Caki2 (cell line): Measurements from ENCODE around the gene SAE1. TPM values are rescaled to one million over a fixed set of nuclear protein-coding genes. Genes with fewer than 3 reads are reported as not detected.

Experiments used
- DNase-seq: peaks from one replicate; pipeline ENCODE4 v3.0.0-alpha.2; 2015; ENCODE audit warnings: low read depth
- in situ Hi-C: cut with HindIII; loops from 2 replicates; pipeline ENCODE4 v1.10.0; 2016; ENCODE audit warnings: low sequenced_read_pairs, low pct_unique_long_range_greater_than_20kb, mixed read lengths
- total RNA-seq: library from RNA; depleted of rRNA; stranded (reverse); fragments of >200 nt; shearing (Covaris generic); gene quantifications from 2 replicates; pipeline ENCODE4 v1.2.3, GENCODE V29; 2014; ENCODE audit warnings: low replicate concordance

The SAE1 gene
- total RNA-seq, 1 experiment from 2014 or later: 320 TPM

DNA sequence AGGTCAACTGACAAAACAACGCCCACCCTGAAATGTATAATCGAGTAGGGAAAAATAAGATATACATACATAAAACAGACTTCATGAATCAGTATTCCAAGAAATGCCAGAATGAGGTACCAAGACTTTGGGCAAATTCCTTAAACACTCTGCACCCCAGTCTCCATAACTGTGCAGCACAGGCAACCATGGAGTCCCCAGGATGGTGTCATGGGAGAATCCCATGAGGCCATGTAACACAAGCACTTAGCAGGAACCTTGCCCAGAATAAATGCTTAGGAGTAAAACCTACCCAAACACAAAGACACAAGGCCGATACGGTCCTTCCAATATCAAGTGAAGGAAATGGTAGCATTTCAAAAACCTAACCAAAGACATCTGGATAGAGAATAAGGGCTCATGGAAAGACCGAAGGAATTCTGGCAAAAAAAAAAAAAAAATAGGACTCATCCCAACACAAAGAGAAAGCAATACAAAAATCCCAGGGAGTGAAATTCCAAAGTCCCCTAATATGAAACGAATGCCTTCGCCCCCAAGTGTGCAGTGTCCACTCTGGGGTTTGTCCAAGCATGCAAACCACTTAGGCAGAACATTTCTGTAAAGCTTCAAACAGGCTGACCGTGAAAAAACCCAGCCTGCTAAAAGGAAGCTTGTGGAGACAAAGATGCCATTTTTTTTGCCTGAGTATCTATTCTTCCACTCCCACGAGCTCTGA lies 28.1 kb upstream of the SAE1 start:
- no peak for DNase-seq
- in situ Hi-C loops: no loop called here

DNA sequence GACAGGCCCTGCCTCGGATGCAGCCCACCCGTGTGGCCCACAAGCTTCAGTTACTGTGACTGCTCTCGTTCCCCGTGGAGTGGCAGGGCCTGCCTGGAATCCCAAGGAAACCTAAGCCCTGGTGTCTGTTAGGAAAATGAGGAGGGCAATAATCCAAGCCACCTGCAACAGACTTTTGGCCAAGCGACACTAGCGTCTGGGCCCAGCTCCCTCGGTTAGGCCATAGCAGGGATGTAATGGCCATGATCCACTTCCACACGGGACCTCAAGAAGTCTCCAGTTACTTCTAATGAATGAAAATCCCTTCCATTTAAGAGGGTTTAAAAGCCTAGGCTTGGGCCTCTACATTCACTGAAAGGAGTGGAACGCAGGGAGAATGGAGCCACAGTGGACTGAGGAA lies 26.0 kb upstream of the SAE1 start:
- in situ Hi-C loops: no loop called here
- no peak for DNase-seq

DNA sequence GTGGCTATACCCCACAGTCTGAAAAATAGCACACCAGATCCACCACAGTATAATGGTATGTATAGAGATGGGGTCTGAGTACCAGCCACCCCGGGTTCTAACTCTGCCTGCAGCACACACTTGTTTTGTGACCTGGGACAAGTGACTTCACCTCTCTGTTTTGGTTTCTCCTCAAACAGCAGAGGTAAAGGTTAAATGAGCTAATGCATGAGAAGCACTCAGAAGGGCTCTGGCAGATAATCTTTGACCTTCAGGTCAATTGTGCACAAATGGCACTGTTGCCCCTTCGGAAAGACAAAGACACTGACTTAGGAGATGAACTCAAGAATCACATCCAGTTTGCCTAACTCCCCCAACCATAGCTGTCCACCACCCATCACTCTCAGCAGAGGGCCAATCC lies 24.8 kb upstream of the SAE1 start:
- in situ Hi-C loops: no loop called here
- no peak for DNase-seq

DNA sequence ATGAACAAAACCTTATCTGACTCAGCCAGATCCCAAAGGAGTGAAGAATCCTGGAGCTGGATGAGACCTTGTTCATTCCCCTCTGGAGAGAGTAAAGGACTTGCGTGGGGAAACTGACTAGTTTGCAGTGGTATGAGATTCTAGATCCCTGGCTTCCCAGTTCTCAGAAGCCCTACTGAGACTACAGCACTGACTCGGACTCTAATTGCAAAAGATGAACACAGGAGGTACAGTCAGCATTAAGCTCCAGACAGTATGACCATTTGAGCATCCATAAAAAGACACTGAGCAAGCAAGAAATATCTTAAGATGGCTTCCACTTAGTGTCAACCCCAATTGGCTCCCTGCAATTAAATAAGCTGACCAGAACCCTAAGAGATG lies 23.8 kb upstream of the SAE1 start:
- DNase-seq: no peak
- in situ Hi-C loops: no loop called here

DNA sequence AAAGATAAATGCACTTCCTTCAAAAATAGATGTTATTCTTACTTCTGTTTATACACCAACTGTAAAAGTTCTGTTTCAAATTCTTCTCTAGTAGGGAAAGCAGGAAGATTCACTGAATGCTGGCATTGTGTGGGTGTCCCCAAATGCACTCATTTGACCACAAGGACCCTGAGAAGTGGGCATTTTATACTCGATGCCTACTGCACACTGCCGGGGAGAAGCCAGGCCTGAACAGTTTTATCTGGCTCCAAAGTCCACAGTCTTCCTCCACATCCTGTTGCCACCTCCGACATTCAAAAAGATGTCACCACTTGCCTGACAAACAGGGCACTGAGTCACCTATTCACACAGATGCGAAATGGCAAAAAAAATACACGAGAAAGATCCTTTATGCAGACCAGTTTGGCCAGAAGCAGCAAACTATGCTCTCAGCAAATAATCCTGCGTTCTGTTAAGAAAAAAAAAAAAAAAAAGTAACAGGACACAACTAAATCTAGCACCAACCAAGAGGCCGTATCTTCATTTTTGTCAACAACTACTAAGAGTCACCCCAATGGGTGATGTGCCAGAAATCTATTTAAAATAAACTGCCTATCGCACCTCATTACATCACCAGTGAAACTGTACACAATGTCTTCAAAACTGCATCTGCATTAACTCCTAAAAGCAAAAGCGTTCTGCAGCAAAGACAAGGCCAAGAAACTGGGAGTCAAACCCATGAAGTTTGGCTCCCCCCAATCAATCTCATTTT lies 23.3 kb upstream of the SAE1 start:
- DNase-seq: peak; percentile 31
- in situ Hi-C loops: no loop called here

DNA sequence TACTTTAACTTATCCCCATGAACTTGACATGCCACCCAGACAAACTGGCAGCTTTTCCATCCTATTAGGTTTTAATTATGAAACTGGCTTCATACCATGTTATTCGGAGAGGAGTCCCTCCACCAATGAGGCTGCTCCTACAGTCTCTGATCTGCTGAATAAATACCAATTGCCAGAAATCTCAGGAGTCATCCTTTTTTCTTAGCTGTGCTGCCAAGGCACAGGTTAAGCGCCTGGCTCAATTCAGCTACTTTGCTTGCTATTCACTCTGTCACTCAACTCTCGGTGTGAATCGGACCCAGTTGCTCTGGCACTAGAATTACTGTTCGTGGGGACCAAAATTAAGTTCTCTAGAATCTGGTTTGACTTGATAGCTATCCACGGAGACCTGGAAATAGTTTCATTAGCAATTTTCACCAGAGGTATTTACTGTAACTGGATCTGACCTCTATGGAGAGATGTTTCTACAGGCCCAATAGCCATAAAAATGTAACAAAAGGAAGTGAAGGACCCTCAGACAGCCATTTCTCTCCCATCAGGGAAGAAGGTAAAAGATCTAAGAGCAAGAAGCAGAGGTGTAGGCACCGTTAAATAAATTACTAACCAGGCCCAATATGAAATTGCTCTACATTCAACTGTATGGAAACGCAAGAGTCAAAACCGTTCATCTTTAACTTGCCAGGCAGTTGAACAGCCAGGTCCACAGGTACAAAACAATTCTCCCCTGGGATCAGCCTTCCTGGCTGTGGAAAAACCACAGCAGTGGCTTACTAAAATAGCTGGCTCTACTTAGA lies 22.5 kb upstream of the SAE1 start:
- no peak for DNase-seq
- in situ Hi-C loops: no loop called here

DNA sequence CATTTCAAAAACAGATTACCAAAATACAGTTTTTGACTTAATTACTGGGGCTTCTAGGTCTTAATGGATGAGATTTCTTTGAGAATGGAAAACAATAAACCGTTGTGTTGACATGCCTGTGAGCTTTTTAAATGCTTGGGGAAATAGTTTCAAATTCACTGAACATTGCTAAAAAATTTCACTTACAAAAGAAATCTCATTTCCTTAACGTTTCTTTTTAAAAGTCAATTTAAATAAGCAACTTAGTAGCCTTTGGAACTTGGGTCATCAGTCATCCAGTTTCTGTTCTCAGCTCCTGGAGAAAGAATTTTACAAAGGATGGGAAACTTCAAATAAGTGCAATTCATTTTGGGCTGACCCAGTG lies 21.5 kb upstream of the SAE1 start:
- no peak for DNase-seq
- in situ Hi-C loops: no loop called here

DNA sequence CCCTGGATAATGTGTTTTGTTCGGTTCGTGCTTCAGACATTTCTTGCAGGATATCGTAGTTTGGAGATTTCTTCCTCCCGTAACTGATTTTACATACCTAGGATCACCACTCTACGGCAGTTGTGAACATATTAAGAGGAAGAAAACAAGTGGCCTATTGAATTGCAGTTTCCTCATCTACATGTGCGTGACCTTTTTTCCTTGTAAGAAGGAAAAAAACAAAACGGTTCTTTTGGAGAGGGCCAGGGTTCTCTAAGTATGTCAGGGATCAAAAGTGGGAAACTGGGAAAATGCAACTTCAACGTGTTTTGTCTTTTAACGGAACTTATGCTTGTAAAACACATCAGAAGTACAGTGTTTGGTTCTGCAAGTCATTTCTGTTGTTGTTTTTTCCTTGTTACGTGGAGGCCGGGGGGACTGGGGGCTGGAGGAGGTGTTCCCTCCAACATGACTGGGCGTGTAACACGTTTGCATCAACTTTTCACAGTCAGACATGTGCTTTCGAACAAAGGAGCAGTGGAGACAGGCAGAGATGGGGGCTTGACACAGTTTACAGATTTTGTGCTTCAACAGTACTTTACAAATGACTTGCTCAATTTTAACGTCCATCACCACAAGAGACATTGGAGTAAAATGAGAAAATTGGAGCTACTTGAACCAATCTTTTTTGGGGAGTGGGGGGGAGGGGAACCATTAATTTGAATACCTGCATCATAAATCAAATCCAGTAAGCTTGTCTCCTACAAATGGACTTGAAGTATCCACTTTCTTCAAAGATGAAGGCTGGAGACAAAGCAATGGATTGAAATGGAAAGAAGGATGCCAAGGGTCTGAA lies 20.9 kb upstream of the SAE1 start:
- no peak for DNase-seq
- in situ Hi-C loops: no loop called here

DNA sequence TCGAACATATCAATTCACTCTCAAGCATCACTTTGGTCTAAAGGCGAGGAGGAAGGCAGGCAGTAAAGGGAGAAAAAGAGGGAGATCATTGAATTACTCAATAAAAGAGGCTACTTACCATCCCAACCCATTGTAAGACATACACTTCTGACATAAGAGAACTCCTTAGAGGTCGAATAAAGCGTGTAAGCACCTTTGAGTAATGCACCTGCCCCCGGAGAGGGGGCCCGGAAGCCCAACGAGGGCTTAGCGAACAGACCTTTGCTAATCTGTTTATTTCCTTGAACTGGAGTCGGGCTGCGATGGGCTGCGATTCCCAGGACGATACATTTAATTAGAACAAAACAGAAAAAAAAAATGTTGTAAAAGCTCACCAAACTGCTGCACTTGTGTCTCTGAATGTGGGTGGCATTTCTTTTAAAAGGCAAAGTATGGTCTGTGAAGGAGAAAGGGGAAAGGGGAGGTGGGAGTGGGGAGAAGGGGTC lies 20.1 kb upstream of the SAE1 start:
- in situ Hi-C loops: no loop called here
- no peak for DNase-seq

DNA sequence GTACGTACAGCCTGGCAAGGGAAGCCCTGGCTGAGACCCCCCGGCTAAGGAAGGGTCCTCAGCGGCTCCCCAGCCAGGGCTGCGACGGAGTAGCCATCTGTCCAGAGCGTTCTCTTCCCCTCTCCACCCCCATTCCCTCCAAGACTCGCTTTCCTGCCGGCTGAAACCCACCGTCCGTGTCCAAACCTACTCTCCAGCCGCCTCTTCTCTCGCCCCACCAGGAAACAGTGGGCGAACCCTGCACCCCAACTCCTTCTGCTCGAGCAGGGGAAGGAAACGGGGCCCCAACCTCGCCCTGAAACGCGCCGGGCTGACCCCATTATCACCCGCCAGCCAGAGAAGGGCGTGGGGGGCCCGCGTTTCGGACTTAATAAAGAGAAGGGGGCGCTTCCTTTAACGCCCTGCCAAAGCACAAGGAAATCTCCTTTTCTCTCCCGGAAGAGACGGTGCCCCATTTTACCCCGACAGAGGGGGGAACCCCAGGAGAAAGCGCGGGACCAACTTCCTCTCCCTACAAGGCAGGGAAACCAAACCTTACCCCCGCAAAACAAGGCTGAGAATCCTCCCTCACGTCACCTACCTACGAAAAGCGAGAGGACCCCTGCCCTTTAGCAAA lies 19.5 kb upstream of the SAE1 start:
- in situ Hi-C loops: no loop called here

DNA sequence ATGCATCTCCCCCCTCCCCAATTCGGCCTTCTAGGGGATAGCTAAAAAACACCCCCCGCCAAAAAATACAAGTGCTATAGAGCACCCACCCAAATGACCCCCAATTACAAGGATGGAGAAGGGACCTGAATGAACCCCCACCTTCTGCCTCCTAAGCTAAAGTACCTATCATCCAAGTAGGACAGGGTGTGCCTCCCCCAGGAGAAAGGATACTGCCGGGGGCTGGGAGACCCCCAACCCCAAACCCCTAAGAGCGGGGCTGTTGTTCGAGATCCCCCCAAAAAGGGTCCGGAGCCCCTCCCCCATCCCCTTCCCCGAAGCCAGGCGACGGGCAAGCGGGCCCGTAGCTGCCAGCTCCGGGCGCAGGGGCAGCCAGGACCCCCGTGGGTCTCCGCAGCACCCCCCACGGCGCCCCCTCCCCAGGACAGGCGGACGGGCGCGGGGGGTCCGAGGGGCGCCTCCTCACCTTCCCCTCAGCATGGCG lies 18.9 kb upstream of the SAE1 start:
- DNase-seq: no peak
- in situ Hi-C loops: no loop called here

More for the DNA sequence above, 19.5 kb upstream of the SAE1 start:
- DNase-seq: no peak

DNA sequence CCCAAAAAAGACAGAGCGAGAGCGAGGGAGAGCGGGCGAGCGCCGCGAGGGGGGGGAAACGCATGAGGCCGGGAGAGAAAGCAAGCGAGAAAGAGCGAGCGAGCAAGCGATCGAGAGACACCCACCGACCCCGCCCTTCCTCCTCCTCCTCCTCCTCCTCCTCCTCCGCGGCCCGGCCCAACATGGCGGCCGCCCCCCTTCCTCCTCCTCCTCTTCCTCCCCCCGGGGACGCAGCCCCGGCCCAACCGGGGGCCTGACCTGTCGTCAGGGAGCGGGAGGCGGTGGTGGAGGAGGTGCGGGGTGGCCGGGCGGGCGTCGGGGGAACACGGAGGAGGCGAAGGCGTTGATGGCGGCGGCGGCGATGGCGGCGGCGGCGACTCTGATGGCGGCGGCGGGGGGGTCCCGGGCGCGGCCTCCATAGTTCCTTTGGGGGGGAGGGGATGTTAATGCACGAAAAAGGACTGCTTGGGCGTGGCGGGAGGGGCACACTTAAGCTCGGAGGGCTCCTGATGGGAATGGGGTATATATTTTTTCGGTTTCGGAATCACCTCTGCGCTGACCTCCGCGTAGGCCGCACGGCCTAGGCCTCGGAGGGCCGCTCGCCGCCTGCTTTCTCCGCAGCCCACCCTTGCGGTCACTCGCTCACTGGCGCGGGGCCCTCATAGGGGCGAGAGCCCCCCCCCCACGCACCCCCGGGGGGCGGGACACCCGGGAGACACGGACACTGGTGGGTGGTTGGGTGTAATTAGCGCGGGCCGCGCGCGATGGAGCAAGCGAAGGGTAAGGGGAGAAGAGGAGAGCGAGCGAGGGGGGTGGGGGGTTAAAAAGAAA lies 18.3 kb upstream of the SAE1 start:
- in situ Hi-C loops: no loop called here
- DNase-seq: peak; percentile 74

DNA sequence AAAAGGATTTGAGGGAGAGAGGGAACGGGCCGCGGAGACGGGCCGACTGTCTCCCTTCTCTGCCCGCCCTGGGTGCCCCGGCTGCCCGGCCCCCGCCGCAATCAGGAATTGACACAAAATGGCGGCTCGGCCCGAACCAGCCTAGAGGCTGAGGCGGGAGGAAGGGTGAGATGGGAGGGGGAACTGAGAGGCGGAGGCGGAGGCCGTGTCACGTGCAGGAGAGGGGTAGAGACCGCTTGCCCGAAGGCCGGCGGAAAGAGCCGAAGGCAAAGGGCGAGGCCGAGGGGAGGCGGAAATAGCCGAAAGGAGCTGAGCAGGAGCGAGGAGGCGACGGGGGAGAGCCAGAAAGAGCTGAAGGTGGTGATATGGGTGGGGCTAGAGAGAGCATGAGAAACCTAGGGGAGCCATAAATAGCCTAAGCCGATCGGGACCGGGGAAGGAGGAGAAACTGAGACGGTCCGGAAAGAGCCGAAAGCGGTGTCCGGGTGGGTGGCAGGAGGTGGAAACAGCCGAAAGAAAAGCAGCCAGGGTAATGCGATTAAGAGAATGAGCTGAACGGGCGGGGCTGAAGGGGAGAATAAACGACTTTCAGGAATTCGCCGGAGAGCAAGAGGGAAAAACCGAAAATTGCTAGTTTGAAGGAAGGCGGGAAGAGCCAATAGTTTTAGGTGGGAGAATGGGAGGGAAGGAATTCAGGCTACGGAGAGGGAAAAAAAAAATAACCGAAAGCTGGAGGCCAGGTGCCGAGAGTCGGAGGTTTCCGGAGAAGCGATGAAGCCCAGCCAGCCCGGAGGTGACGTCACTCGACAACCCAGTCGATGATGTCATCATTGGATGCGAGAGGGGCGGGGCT lies 17.4 kb upstream of the SAE1 start, which contains the start of gene ZC3H4:
Gene ZC3H4, minus strand, starts transcription at position 780 of the 853 bp plus-strand sequence. CDS start 1,192 bp downstream, outside the sequence.
- DNase-seq: peak; percentile 100
- in situ Hi-C loops: no loop called here

DNA sequence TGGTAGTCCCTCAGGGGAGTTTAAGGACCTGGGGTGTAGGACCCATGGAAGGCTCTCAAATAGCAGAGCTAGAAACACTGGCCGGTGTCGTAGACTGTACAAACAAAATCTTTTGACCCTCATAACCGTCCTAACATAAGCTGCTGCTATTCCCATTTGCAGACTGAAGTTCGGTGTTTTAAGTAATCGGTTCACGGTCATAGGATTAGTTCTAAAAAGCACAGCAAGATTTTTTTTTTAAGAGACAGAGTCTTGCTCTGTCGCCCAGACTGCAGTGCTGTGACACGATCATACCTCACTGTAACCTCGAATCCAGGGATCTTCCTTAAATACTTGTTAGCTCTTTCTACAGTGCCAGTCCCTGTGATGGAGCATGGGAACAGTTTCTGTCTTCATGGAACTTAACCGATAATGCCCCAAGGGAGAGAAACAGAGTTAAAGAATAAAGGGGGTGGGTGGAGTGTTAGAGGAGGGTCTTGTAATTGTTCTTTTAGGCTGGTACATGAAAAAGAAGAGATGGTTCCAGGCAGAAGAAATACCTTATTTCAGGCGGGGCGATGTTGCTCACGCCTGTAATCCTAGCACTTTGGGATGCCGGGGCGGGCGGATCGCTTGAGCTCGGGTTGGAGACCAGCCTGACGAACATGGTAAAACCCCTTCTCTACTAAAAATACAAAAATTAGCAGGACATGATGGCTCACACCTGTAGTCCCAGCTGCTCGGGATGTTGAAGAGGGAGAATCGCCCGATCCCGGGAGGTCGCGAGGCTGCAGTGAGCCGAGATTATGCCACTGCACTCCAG lies 16.6 kb upstream of the SAE1 start:
- in situ Hi-C loops: no loop called here

DNA sequence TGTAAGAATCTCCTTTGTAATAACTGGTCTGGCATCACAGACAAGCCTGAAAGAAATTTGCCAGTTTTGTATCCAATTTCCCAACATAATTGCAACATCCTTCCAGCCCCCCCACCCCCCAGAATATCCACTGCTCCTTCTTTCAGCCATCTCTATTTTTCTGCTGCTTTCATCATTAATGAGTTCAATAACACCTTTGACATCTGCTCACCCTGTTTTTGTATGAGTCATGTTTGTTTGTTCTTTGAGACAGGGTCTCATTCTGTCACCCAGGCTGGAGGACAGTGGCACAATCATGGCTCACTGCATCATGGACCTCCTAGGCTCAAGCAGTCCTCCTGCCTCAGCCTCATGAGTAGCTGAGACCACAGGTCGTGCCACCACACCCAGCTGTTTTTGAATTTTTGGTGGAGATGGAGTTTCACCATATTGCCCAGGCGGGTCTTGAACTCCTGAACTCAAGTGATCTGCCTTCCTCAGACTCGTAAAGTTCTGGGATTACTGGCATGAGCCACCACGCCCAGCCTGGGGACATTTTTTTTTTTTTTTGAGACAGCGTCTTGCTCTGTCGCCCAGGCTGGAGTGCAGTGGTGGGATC lies 10.1 kb upstream of the SAE1 start:
- in situ Hi-C loops: no loop called here
- no peak for DNase-seq

More for the DNA sequence above, 16.6 kb upstream of the SAE1 start:
- DNase-seq: peak; percentile 34
